ENCODE results near the gene PTH2.

PTH2 gene

DNA sequence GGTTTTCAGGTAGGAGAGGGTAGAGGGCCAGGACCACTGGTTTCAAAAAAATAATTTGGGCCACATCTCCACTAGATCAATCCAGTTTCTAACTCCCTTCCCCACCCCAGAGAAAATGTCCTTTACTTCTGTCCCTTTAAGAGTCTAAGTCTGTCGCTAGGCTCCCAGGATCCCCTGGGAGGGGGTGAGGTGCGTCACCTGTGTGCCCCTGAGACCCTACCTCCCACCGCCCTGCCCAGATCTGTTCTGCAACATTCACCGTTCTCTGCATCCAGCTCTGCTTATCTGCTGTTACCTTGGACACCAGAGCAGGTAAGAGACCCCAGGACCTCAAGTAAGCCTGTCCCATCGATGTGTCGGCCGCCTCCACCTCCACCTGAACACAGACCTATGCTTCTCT is 1.9 kb upstream of the PTH2 start, which contains the start of gene GFY:
Gene GFY, plus strand, starts transcription at position 211 of the 400 bp plus-strand sequence. CDS start 1,043 bp downstream, outside the sequence.
- no peak for DNase-seq (ENCODE audit: low read depth)
- no peak within 1 kb of the TSS for H3K4me3 ChIP-seq (ENCODE audit: low read depth, low read length)
- TF ChIP-seq, protein P1, sequence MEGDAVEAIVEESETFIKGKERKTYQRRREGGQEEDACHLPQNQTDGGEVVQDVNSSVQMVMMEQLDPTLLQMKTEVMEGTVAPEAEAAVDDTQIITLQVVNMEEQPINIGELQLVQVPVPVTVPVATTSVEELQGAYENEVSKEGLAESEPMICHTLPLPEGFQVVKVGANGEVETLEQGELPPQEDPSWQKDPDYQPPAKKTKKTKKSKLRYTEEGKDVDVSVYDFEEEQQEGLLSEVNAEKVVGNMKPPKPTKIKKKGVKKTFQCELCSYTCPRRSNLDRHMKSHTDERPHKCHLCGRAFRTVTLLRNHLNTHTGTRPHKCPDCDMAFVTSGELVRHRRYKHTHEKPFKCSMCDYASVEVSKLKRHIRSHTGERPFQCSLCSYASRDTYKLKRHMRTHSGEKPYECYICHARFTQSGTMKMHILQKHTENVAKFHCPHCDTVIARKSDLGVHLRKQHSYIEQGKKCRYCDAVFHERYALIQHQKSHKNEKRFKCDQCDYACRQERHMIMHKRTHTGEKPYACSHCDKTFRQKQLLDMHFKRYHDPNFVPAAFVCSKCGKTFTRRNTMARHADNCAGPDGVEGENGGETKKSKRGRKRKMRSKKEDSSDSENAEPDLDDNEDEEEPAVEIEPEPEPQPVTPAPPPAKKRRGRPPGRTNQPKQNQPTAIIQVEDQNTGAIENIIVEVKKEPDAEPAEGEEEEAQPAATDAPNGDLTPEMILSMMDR (IDR thresholded peaks at IDR 0.05; ENCODE audit: control insufficient read depth, extremely low read depth, insufficient read depth), result no peak

DNA sequence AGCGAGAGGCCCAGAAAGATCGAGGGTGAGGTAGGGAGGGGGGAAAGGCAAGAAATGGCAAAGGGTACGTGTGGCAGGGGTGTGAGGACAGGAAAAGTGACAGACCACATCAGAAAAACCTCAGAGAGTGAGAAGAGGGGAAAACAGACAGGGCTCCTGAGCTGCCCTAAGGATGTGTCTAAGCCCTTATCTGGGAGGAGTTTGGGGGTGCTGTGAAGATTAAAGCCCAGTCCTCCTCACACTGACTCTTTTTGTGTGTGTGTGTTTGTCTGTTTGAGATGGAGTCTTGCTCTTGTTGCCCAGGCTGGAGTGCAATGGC is 703 bp upstream of the PTH2 start:
- no peak for DNase-seq (ENCODE audit: low read depth)
- H3K4me3 ChIP-seq (ENCODE audit: low read depth, low read length), result no peak overlapping the region
- TF ChIP-seq, protein P1 (IDR thresholded peaks at IDR 0.05; ENCODE audit: control insufficient read depth, extremely low read depth, insufficient read depth), result no peak

DNA sequence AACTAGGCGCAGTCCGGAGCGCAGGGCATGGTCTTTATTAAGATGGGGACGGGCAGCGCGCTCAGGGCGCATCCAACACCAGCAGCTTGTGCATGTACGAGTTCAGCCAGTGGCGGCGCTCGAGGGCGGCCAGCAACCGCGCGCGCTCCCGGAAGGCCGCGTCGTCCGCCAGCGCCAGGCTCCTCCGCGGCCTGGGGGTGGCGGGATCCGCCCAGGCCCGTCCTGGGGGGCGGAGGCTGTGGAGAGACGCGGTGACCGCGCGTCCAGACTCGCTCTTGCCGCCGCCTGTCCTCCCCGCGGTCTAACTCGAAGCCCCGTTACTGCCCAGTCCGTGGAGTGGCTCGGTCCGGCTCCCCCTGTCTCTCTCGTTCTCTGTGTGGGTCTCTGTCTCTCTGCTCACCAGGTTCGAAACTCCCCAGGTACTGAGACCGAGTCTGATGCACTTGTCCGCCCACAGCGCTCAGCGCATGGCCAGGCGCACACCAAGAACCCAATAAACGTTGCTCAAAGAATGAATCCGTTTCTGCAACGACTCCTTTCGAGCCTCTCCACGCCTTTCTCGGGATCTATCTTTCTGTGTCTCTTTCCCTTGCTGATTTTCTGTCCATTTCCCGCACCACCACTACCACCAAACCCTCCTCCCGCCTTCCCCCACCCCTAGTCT is 702 bp downstream of the PTH2 start:
- TF ChIP-seq, protein P1 (IDR thresholded peaks at IDR 0.05; ENCODE audit: control insufficient read depth, extremely low read depth, insufficient read depth), result peak; percentile 40; the same call in 1 of the 2 replicates
- DNase-seq (ENCODE audit: low read depth), result no peak
- no peak overlapping the region for H3K4me3 ChIP-seq (ENCODE audit: low read depth, low read length)

DNA sequence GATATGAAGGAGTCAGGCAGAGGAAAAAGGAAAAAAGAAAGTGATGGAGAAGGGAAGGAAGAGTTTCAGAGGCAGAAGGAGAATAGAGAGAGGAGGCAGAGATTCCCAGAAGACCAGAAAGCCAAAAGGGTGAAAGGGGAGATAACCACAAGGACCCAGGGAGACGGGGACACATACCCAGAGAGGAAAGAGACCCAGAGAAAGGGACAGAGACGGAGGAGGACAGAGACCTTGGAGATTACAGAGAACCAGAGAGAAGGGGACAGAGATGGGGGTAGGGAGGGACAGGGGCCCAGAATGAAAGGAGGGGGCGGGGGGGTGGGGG is 1.4 kb downstream of the PTH2 start:
- DNase-seq (ENCODE audit: low read depth), result no peak
- TF ChIP-seq, protein P1 (IDR thresholded peaks at IDR 0.05; ENCODE audit: control insufficient read depth, extremely low read depth, insufficient read depth), result no peak
- no peak overlapping the region for H3K4me3 ChIP-seq (ENCODE audit: low read depth, low read length)

DNA sequence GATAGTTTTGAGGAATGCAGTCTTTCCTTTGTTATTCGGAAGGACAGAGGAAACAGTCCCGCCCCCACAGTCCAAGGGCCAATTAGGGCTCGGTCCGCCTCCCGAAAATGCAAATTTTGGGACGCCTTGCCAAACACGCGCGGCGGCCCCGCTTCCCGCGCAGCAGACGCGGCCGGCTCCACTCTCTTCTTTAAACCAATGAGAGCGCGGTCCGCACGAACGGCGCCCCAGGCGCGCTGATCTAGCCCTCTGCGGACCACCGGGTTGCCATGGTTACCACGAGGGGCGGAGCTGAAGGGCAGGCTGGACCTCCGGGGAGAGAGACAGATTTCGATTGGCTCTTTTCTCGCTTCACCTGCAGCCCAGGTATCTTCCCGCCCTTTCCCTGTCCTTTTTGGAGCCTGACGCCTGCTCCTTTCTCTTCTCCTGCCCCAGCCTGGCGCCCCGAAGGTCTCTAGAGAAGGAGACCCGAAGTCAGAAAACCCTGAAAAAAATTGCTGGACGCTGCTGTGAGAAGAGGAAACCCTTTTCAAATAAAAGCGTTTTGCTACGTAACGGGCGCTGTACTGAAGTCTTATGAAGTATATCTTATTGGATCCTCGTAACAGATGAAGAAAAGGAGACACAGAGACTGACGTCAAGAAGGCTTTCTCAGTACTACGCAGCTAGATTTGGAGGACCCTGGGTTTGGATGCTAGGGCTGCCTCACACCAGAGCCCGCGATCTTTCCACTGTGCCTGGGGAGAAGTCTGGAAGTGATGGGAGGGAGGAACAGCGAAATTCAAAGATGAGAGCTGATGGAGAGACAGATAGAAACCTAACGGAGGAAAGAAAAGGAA is 2.0 kb downstream of the PTH2 start:
- DNase-seq (ENCODE audit: low read depth), result peak; percentile 28
- TF ChIP-seq, protein P1 (IDR thresholded peaks at IDR 0.05; ENCODE audit: control insufficient read depth, extremely low read depth, insufficient read depth), result no peak
- H3K4me3 ChIP-seq (ENCODE audit: low read depth, low read length), result peak overlapping the region; percentile 38

DNA sequence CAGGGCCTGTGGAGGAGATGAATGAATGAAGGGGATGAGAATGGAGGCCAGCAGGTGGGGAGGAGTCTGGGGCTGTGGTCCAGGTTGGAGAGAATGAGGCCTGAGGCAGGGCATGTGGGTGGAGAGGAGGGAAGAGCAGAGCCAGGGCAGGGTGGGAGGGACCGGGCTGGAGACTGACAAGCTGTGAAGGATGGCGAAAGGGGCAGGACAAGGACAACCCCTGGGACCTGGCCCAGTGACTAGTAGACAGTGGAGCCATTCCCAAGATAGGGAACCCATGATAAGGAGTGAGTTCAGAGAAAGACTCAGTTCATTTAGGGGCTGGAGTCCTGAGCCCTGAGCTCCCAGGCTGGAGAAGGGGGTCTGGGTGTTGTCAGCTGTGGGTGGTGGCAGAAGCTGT is 3.0 kb downstream of the PTH2 start:
- DNase-seq (ENCODE audit: low read depth), result no peak
- TF ChIP-seq, protein P1 (IDR thresholded peaks at IDR 0.05; ENCODE audit: control insufficient read depth, extremely low read depth, insufficient read depth), result no peak

More for the DNA sequence above, 3.0 kb downstream of the PTH2 start:
- no peak overlapping the region for H3K4me3 ChIP-seq (ENCODE audit: low read depth, low read length)
